Measurements from ENCODE around the gene MVD. TPM values are rescaled to one million over a fixed set of nuclear protein-coding genes. Genes with fewer than 3 reads are reported as not detected.
A peak's percentile ranks its signal among the peaks of the same experiment; 100 is the strongest.

MVD gene
- total RNA-seq, 4 donors from 2014 or later, result 36.8 to 107 (median 60.6) TPM

DNA sequence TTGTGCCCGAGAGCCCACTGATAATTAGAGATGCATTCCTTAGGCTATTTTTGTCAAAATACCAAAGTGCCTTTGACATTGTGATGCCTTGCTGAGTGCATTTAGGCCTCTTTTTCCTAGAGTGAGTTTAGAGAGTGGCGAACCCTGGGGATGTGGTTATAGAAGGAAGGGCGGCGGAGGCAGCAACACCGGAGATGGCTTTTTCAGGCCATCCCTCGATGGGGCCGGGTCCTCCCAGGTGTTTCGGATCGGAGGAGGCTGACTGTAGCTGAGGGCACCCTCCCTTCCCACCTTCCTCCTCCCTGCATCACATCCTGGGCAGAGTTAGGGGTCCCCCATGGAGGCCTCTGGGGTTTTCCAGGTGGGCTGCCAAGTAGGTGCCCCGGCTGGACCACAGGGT is 30.0 kb upstream of the MVD start:
- TF ChIP-seq, protein P1, sequence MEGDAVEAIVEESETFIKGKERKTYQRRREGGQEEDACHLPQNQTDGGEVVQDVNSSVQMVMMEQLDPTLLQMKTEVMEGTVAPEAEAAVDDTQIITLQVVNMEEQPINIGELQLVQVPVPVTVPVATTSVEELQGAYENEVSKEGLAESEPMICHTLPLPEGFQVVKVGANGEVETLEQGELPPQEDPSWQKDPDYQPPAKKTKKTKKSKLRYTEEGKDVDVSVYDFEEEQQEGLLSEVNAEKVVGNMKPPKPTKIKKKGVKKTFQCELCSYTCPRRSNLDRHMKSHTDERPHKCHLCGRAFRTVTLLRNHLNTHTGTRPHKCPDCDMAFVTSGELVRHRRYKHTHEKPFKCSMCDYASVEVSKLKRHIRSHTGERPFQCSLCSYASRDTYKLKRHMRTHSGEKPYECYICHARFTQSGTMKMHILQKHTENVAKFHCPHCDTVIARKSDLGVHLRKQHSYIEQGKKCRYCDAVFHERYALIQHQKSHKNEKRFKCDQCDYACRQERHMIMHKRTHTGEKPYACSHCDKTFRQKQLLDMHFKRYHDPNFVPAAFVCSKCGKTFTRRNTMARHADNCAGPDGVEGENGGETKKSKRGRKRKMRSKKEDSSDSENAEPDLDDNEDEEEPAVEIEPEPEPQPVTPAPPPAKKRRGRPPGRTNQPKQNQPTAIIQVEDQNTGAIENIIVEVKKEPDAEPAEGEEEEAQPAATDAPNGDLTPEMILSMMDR (IDR thresholded peaks at IDR 0.05), result no peak
- no peak for TF ChIP-seq POLR2A (IDR thresholded peaks at IDR 0.05)
- no peak overlapping the region for H3K4me3 ChIP-seq
- H3K27me3 ChIP-seq, result no peaks in the 10 kb centered on the region
- H3K4me1 ChIP-seq, result peaks cover 0 to 27% (median 20%) of the 10 kb centered on the region in 4 donors
- H3K9me3 ChIP-seq, result no peaks in the 10 kb centered on the region
- DNase-seq, result no peak
- H3K27ac ChIP-seq, result peak overlapping the region in 1 of 4 donors; percentile 67
- H3K36me3 ChIP-seq, result peaks cover 0 to 16% (median 0%) of the 10 kb centered on the region in 3 donors

- no peak for TF ChIP-seq POLR2A (IDR thresholded peaks at IDR 0.05)
- TF ChIP-seq, protein P1 (IDR thresholded peaks at IDR 0.05), result no peak
- peak in 2 of 3 donors; percentile 70 to 73 for DNase-seq
- Histone ChIP-seq H3K36me3 (peaks cover 0 to 8% (median 0%) of the 10 kb centered on the region in 3 donors), H3K27me3 (no peaks in the 10 kb centered on the region), H3K4me3 (no peak overlapping the region), H3K9me3 (no peaks in the 10 kb centered on the region), H3K27ac (peak overlapping the region in 2 of 4 donors; percentile 29 to 67), H3K4me1 (peaks cover 0 to 26% (median 24%) of the 10 kb centered on the region in 4 donors)
Observed at GRCh38 chr16:88691924-88692560, 29.2 kb upstream of the MVD start.

GRCh38 chr16:88691129-88691813 is 28.4 kb upstream of the MVD start:
- Histone ChIP-seq H3K4me3 (no peak overlapping the region), H3K36me3 (no peaks in the 10 kb centered on the region), H3K4me1 (peaks cover 0 to 33% (median 27%) of the 10 kb centered on the region in 4 donors), H3K27ac (peak overlapping the region in 1 of 4 donors; percentile 67), H3K27me3 (no peaks in the 10 kb centered on the region), H3K9me3 (no peaks in the 10 kb centered on the region)
- no peak for DNase-seq
- TF ChIP-seq, protein P1 (IDR thresholded peaks at IDR 0.05), result no peak
- TF ChIP-seq POLR2A (IDR thresholded peaks at IDR 0.05), result no peak

DNA sequence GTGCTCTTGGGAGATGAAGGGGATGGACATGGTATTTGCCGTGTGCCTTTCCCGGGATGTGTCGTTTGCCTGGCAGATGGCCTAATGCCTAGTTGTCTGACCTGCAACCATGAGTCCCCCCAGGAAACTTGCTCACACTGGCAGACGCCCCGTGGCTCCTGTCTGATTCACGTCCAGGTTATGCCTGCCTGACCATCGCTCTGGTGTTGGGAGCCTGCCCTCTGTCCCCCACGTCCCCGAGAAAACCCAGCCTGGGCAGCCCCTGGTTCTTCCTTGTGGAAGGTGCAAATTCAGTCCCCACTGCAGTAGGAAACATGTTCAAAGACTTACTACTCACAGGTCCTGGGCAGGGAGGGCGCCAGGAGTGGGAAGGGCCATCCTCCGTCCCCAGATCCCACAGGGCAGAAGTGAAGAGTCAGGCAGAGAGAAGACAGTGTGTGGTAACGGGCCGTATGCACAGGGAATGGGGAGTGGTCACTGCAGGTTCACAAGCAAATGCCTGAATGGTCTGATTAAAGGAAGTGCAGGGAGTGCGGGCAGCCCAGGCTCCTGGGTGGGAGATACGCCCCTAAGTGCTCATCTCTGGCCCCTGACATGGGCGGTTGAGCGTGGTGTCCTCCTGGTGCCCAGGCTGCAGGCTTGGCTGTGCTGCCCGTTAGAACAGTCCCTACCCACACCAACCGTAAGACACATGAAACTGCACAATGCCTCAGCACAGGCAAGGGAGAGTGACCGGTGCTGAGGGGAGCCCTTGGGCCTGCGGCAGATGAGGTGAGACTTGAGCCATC is 27.6 kb upstream of the MVD start:
- H3K4me3 ChIP-seq, result no peak overlapping the region
- H3K36me3 ChIP-seq, result no peaks in the 10 kb centered on the region
- peaks cover 0 to 4% of the 10 kb centered on the region in 2 donors for H3K27me3 ChIP-seq
- H3K27ac ChIP-seq, result peak overlapping the region in 1 of 4 donors; percentile 67
- H3K9me3 ChIP-seq, result no peaks in the 10 kb centered on the region
- no peak for DNase-seq
- TF ChIP-seq POLR2A (IDR thresholded peaks at IDR 0.05), result no peak
- TF ChIP-seq, protein P1 (IDR thresholded peaks at IDR 0.05), result no peak
- peaks cover 0 to 35% (median 28%) of the 10 kb centered on the region in 4 donors for H3K4me1 ChIP-seq

DNA sequence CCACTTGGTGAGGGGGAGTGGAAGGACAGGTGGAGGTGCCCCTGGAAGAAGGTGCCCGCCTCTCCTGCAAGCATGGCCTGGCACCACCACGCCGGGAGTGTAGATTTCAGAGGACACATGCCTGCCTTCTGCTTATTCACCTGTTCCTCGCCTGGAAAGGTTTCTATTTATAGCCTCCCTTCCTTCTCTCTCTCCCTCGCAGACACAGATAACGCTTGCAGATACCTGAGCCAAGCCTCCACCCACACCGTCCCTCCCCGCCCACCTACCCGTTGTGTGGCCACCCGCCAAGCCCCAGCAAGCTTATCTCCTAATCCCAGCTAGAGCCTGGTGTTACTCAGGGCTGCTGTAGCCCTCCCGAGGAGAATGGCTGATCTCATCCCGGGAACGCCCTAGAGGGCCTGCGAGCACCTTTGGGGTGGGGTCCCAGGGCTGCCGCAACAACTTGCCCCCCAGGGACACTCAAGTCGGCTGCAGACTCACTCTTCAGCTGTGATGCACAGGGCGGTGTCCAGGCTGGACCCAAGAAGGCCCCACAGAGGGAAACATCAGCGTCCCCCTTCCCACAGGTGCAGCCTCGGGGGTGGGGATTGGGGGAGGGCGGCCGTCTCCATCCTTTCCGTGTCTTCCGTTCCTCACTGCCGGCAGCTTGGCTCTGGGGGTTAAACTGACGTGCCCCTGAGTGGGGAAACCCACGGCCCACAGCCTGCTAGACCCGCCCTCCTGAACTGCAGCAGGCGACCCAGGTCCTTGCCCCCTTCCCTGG is 25.3 kb upstream of the MVD start:
- Histone ChIP-seq H3K27ac (no peak overlapping the region), H3K9me3 (no peaks in the 10 kb centered on the region)
- DNase-seq, result peak in 1 of 3 donors; percentile 70

More for the DNA sequence above, 25.3 kb upstream of the MVD start:
- H3K27me3 ChIP-seq, result peaks cover 0 to 9% of the 10 kb centered on the region in 2 donors
- no peaks in the 10 kb centered on the region for H3K36me3 ChIP-seq
- no peak overlapping the region for H3K4me3 ChIP-seq
- H3K4me1 ChIP-seq, result peaks cover 0 to 44% (median 29%) of the 10 kb centered on the region in 4 donors
- TF ChIP-seq, protein P1 (IDR thresholded peaks at IDR 0.05), result no peak
- no peak for TF ChIP-seq POLR2A (IDR thresholded peaks at IDR 0.05)
